HG02973 (cell line): ENCODE data around the gene RAB34.
"Not testable (repeated sequence)": the region's sequence is repeated elsewhere in the genome, so short reads cannot be mapped to it uniquely, and the experiment has no call there.

Source experiments
- ATAC-seq: cut with Tn5 transposase; IDR thresholded peaks from one replicate; pipeline ENCODE4 v1.9.1; 2021; ENCODE audit warnings: moderate library complexity; ENCODE audit not compliant: unreplicated experiment

Gene RAB34

DNA sequence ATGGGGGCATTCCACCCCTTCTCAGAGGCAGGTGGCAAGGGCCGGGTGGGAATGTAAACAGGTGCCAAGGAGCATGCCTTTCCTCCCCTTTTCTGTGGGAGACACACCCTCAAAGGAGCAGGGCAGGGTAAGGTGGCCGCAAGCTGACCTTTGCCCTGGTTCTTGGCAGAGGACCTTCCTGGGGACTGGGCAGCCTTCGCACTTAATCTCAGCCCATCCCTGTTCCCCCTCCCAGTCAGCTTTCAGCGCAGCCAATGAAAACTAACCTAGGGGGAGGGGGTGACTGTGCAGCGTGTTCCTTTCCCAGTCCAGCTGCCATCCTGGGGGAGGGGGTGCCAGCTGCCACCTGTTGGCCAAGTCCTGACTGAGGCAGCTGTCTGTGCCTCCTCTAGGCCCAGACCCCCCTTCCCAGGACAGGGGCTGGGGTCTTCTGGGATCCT is 29.0 kb upstream of the RAB34 start:
- no peak for ATAC-seq

GRCh38 chr17:28745786-28746411 is 28.2 kb upstream of the RAB34 start:
- no peak for ATAC-seq

- ATAC-seq, result no peak
Observed at GRCh38 chr17:28744972-28745785, 27.5 kb upstream of the RAB34 start.

DNA sequence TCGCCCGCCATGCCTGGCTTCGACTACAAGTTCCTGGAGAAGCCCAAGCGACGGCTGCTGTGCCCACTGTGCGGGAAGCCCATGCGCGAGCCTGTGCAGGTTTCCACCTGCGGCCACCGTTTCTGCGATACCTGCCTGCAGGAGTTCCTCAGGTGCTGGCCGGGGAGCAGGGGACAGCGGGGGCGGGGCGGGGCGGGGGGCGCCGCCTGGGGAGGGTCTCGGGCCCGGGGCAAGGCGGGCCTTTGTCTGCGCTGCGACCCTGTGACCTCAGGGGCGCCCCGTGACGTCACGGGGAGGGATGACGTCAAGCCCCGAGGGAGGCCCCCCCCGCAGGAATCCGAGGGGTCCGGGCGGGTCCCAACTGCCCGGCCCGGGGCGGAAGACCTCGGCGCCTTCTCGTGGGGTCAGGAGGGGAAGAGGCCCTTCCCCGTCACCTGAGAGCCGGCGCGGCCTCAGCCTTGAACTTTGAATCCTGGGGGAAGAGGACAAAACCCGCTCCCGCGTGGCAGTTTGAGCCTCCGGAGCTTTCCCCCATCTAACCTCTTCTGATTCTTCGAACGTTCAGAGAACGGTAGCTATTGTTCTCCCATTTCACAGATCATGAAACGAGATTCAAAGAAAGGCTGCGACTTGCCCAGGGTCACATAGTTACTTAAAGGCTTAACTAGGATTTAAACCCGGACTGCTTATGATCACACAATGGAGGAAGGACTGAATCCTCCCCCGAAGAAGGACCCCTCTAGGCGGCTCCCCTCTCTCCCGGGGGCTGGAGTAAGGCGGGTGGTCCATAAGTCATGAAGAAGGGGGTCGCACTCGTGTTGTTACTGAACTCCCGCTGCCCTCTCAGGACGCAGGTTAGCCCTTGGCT is 26.7 kb upstream of the RAB34 start:
- ATAC-seq, result peak; percentile 28

- ATAC-seq, result peak; percentile 60
Observed at GRCh38 chr17:28743243-28744103, 25.8 kb upstream of the RAB34 start, which contains the start of gene TRAF4. TSS of gene TRAF4 (plus strand) at chr17:28744011. CDS start at chr17:28744113, 102 bp downstream.

GRCh38 chr17:28741358-28742349 is 24.0 kb upstream of the RAB34 start:
- no peak for ATAC-seq

- ATAC-seq, result no peak
Observed at GRCh38 chr17:28740406-28741357, 23.0 kb upstream of the RAB34 start.

DNA sequence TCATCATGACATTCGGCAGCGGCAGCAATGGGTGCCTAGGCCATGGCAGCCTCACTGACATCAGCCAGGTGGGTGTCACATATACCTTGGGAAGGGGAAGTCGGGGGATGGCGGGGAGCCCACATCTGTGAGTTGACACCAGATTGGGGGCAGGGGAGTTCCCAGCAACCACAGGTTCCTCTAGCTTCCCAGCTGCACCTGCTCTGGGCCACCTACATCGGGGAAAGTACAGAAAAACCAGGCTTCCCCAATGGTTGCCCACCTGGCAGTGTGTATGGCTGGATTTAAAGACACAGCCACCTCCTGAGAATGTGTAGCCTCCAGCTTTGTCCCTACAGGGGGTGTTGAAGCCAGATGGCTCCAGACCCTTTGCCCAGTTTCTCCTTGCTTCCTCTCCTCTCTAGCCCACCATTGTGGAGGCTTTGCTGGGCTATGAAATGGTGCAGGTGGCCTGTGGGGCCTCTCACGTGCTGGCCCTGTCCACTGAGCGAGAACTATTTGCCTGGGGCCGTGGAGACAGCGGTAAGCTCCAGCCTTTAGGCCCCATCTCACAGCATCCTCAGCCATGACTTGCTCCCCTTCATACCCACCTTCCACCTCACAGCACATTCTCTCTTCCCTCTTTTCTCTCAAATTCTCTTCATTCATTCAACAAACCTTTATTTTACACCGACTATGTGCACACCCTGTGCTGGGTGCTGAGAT is 21.2 kb upstream of the RAB34 start:
- ATAC-seq, result peak; percentile 27

GRCh38 chr17:28737770-28738679 is 20.4 kb upstream of the RAB34 start:
- peak; percentile 41 for ATAC-seq

DNA sequence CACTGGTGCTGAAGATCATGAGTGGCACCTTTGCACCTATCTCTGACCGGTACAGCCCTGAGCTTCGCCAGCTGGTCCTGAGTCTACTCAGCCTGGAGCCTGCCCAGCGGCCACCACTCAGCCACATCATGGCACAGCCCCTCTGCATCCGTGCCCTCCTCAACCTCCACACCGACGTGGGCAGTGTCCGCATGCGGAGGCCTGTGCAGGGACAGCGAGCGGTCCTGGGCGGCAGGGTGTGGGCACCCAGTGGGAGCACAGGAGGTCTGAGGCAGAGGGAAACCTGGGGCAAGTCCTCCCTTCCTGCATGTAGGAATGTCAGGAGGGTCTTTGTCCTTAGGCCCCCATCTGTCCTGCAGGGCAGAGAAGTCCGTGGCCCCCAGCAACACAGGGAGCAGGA is 19.6 kb upstream of the RAB34 start:
- ATAC-seq, result no peak

DNA sequence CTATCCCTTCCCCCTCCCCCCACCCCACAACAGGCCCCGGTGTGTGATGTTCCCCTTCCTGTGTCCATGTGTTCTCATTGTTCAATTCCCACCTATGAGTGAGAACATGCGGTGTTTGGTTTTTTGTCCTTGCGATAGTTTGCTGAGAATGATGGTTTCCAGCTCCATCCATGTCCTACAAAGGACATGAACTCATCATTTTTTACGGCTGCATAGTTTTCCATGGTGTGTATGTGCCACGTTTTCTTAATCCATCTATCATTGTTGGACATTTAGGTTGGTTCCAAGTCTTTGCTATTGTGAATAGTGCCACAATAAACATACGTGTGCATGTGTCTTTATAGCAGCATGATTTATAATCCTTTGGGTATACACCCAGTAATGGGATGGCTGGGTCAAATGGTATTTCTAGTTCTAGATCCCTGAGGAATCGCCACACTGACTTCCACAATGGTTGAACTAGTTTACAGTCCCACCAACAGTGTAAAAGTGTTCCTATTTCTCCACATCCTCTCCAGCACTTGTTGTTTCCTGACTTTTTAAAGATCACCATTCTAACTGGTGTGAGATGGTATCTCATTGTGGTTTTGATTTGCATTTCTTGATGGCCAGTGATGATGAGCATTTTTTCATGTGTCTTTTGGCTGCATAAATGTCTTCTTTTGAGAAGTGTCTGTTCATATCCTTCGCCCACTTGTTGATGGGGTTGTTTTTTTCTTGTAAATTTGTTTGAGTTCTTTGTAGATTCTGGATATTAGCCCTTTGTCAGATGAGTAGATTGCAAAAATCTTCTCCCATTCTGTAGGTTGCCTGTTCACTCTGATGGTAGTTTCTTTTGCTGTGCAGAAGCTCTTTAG is 18.5 kb upstream of the RAB34 start:
- not testable (repeated sequence) for ATAC-seq

DNA sequence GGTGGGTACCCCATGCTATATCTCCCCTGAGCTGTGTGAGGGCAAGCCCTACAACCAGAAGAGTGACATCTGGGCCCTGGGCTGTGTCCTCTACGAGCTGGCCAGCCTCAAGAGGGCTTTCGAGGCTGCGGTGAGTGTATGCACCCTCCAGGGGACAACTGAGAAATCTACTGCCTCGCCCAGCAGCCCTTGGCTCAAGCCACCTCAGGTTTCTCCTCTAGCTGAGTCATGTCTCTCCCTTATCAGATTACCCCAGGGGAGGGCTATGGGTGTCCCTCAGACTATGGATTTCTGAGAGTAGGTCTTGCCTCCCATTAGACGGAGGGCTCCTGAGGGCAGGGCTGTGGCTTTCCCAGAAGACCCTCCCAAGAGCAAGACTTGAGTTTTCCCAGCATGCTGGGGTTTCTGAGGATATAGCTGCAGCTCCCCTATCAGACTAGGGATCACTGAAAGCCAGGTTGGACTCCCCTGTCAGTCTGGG is 17.6 kb upstream of the RAB34 start:
- ATAC-seq, result no peak

DNA sequence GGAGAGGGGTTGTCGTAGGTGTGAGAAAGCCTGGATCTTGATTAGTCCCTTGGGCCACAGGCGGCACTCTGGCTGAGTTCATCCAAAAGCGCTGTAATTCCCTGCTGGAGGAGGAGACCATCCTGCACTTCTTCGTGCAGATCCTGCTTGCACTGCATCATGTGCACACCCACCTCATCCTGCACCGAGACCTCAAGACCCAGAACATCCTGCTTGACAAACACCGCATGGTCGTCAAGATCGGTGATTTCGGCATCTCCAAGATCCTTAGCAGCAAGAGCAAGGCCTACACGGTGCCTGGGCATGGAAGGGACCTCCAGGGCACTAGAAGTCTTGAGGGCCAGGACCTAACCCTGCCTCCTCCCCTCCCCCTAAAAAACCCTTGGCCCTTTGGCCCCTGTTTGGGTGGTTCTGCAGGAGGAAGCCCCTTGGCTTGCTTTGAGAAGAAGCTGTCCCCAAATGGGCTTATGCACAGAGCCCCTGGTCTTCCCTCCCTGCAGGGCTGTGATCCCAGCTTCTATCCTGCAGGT is 17.1 kb upstream of the RAB34 start:
- ATAC-seq, result no peak

DNA sequence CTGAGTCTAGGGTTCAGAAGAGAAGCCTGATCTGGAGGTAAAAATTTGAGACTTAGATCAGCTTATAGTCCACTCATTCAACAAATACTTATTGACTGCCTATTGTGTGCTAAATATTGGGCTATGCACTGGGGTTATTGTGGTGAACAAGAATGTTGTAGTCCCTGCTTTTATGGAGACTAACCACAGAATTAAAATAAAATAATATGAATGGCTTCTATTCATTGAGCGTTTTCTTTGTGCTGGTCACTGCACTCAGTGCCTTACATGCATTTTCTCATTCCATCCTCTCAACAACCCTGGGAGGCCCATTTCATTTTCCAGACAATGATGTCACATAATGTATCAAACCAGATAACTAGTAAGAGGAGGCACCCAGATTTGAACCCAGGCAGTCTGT is 15.7 kb upstream of the RAB34 start:
- ATAC-seq, result no peak

DNA sequence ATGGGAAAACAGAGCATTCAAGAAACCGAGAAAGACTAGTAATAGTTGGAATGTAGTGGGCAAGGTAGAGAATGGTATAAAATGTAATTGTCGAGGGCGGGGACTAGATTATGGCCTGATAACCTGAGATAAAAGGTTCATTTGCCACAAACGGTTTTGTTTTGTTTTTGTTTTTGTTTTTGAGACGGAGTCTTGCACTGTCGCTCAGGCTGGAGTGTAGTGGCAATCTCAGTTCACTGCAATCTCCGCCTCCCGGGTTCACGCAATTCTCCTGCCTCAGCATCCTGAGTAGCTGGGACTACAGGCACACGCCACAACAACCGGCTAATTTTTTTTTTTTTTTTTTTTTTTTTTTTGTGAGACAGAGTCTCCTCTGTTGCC is 12.3 kb upstream of the RAB34 start:
- no peak for ATAC-seq
